Measurements from ENCODE around the gene MRM3. TPM values are rescaled to one million over a fixed set of nuclear protein-coding genes. Genes with fewer than 3 reads are reported as not detected.
"Not testable (repeated sequence)": the region's sequence is repeated elsewhere in the genome, so short reads cannot be mapped to it uniquely, and the experiment has no call there.

MRM3 gene, protein sequence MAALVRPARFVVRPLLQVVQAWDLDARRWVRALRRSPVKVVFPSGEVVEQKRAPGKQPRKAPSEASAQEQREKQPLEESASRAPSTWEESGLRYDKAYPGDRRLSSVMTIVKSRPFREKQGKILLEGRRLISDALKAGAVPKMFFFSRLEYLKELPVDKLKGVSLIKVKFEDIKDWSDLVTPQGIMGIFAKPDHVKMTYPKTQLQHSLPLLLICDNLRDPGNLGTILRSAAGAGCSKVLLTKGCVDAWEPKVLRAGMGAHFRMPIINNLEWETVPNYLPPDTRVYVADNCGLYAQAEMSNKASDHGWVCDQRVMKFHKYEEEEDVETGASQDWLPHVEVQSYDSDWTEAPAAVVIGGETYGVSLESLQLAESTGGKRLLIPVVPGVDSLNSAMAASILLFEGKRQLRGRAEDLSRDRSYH
- total RNA-seq, result 32.8 and 34.7 TPM in 2 replicates
- 15.5 TPM for polyA plus RNA-seq (2012)

DNA sequence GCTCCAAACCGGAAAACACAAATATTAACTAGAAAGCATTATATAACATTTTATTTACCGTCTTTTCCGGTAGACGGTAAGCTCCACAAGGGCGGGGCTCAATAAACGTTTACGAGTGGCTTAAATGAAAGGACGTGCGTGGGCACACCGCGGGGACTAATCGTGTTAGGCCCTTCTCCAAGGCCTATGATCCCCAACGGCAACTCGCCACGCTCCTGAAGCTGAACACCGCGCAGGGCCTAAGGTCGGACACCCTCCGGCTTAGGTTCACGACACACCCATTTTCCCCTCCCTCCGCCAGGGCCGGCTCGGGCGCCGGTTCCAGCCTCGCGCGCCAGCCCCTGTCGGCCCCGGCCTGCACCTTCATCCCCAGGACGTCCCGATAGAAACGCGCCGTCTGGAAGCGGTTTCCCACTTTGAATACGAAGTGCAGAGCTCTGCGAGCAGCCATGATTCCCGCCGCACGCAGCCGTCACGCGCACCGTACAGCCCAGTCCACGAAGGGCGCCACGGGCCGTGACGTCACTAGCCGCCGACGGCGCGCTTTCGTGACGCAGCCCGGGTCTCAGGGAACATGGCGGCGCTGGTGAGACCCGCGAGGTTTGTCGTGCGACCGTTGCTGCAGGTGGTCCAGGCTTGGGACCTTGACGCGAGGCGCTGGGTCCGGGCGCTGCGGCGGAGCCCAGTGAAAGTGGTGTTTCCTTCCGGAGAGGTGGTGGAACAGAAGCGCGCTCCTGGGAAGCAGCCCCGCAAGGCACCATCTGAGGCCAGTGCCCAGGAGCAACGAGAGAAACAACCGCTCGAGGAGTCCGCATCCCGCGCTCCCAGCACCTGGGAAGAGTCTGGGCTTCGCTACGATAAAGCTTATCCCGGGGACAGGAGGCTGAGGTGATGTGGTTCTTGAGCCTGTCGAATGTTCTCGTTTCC lies at the start of gene MRM3, which contains the start of gene GLOD4:
TSS of gene MRM3 (plus strand) at position 549 of the 927 bp plus-strand sequence. CDS start at position 575, 26 bp downstream.
TSS of gene GLOD4 (minus strand) at position 476 of the 927 bp plus-strand sequence. CDS start at position 451, 25 bp downstream.
- peak; percentile 93 for DNase-seq (ENCODE audit: low read depth)

DNA sequence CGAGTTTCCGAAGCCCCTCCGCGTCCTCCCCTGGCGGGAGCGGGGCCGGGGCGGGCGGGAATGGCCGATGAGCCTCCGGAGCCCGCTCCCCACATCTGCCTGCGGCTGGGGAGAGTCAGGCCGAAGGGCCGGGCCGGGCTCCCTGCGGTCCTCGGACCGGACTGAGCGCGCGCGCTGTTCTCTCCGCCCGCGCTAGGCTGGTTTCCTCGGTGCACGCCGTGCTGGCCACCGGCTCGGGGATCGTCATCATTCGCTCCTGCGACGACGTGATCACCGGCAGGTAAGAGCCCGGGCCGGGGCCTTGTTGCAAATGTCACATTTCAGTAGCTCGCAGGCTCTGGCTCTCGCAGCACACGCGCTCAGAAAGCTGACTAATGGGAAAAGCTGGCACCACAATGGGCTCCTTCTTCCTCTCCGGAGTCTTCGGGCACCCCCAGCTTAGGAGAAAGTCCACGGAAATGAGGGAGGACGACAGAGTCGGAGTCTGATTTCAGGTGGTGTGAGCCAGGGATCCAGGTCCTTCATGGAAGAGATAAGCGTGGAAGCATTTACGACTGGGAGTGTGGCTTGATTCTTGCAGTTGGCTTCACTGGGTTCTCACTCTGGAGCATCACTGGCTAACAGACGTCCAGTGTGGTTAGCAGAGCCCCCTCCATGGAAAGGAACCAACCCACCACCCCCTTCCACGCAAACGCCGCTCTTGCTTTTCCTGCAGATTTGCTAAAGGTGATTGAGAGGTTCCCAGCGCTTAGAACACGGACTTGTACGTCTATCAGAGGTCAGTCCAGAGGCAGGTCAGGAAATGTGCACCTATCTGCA lies 49.0 kb upstream of the MRM3 start:
- DNase-seq (ENCODE audit: low read depth), result peak; percentile 32

DNA sequence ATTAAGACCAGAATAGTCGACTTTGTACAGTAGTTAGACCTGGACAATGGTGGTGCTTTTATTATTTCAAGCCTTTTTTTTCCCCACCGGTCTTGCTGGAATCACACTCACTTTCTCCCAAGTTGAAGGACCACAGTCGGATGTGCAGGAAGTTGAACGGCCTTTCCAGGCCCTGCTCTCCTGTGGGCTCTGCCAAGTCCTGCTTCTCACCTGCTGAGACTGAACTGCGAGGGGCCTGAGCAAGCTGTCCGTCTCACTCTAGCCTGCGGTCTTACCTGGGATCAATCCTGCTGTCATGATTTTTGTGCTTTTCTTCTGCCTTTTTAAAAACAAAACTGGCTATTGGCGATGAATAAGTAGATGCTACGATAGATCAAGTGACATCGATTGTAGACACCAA lies 48.4 kb upstream of the MRM3 start:
- no peak for DNase-seq (ENCODE audit: low read depth)

DNA sequence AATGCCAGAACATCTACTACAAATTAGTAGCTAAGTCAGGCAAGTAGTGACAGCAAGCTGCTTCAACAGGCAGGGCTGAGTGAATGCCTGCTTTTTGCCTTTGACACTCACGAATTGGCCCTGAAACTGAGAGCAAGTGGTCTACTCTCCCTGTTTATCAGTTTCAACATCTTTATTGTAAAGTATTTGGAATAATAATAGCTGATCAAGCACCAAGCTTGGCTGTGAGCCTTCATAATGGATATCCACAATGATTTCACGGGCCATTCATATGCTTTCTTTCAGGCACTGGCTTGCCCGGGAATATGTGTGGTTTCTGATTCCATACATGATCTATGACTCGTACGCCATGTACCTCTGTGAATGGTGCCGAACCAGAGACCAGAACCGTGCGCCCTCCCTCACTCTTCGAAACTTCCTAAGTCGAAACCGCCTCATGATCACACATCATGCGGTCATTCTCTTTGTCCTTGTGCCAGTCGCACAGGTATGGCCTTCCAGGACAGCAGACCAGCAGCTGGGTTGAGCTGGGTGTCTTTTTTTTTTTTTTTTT lies 44.5 kb upstream of the MRM3 start:
- no peak for DNase-seq (ENCODE audit: low read depth)

DNA sequence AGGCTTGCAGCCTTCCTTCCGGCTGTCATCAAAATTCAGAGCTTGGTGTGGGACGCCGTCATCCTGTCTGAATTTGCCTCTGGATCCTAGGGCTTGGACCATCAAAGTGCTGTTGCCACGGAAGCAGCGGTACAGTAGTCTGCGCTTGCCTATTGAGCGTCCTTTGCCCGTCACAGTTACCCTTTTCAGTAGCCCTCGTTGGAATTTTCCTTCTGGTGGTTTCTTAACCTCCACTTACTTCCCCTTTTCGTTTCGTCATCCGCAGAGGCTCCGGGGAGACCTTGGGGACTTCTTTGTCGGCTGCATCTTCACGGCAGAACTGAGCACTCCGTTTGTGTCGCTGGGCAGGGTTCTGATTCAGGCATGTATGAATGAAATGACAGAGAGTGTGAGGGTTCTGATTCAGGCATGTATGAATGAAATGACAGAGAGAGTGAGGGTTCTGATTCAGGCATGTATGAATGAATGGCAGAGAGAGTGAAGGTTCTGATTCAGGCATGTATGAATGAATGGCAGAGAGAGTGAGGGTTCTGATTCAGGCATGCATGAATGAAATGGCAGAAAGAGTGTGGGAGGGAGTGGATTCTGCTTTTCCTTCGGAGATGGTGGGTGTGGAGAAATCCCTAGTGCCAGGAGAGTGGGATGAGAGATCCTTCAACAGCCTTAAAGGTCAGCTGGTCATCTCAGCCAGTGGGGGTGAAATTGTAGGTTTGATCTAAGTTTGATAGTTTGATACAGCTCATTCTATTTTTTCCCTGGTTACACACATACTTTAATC lies 41.7 kb upstream of the MRM3 start:
- no peak for DNase-seq (ENCODE audit: low read depth)

DNA sequence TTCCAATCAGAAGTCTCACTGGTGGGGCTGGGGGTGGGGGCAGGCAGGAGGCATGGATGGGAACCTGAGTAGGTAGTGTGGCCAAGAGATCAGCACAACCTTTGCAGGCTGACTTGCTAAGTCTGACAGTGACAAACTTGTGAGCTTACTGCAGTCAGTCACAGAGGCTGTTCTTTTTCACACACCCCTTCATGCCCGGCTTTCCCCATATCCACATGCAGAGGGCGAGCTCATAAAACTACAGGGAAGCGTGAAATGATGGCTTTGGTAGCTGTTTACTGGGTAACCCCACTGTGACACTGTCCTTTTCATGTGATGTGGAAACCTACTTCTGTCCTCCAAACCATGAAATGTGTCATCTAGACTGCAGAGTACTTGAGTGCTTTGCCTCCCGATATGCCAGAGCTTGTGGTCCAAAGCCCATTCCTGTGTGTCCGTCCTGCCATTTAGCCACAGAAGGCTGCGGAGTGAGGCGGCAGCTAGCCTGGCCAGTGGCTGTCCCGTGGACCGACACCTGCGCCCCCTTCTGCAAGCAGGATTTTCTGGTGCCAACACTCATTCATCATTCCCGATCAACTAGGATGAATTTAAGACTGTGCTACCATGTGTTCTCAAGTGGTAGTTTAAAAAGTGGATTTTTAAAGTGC lies 39.9 kb upstream of the MRM3 start:
- DNase-seq (ENCODE audit: low read depth), result no peak

DNA sequence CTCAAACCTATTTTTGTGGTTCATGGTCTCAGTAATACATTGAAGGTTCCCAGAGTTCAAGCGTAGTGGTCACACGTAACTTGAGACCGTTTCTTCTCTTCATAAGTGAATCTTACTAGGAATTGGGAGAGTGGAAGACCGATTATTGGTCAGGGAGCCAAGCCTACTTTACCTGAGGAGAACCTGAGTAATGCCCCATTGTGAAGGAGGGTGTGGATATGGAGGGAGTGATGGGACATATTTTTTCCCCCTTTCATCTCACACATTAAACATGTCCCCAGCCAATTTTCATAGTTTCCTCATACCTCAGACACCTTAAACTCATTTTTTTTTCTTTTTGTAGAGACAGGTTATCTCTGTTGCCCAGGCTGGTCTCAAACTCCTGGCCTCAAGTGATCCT lies 39.0 kb upstream of the MRM3 start:
- DNase-seq (ENCODE audit: low read depth), result no peak

DNA sequence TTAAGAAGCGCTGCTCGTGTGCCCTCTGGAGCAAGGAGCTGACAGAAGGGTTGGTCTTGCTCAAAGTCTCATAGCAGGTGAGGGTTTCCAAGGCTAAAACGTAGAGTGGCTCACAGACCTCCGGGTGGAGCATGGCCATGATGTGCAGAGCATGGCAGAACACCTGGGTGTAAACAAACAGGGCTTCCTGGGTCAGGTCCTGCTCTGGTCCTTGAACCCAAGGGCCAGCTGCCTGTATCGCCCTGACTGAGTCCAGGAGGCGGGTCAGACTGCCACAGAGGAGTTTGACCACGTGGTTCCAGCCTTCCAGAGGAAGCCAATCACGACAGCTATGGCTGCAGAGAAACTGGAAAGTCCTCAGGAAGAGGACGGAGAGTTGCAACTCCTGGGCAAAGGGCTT lies 37.2 kb upstream of the MRM3 start:
- DNase-seq (ENCODE audit: low read depth), result no peak

DNA sequence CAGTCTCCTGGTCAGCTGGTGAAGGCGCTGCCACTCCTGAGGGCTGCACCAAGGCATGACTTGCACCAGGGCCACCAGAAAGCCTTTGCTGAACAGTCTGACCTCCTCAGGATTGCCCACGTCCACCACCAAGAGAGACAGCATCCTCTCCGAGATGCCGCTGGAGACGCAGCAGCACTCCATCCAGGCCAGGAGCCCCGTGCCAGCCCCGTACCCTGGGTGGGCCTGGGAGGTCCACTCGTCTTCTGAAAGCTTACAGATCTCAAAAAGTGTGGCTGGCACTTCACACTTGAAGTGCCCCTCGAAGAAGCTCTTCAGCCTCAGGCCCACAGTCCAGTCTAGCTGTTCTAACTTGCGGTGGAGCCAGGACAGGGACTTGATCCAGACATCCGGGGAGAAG lies 36.7 kb upstream of the MRM3 start:
- no peak for DNase-seq (ENCODE audit: low read depth)

DNA sequence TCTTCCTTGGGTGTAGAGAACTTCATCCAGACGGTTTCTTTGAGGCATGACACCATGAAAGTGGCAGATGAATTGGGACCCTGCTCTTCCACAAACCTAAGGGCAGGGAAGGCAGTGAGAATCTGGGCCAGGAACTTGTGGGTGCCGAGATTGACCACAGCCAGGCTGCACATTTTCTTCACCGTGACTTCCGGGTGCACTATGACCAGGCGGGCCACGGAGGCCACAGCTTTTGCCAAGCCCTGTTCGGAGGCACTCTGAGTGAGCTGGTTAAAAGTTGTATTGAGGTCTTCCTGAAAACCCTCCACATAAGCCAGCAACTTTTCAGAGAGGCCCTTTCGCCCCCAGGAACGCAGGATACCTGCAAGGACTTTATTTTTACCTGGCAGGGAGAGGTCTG lies 36.0 kb upstream of the MRM3 start:
- DNase-seq (ENCODE audit: low read depth), result no peak

DNA sequence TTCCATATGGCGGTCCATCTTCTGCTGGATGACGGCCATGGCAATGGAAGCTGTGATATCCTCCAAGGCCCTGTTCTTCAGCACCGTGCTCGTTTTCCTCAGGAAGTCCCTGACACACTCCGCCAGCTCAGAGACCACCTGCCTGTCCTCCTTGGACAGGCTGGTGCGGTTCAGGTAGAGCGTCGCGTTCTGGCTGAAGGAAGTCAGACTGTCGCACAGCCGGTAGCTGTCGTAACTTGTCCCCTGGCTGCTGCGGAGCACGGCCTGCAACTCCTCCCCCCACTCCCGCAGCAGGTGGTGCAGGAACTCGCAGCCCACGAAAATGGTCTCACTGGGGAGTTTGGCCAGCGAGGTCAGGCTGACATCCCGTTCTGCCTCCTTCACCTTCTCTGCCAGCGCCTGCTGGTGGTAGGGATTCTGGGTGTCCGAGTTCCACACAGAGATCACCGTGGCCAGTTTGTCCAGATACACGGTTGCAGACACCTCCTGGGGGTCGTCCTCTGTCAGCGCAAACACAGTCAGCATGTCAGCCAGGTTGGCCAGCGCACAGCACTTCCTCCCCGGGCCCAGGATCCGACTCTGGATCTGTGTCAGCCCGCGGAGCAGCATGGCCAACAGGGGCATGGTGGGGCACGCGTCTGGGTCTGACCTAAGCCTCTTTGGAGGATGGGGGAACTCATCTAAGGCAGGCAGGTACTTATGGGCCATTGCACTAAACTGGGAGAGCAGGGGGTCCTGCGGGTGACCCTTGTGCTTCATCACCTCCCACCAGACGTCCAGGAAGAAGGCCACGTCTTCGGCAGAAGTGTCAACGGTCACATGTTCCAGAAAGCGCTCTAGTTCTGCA lies 35.1 kb upstream of the MRM3 start:
- no peak for DNase-seq (ENCODE audit: low read depth)

DNA sequence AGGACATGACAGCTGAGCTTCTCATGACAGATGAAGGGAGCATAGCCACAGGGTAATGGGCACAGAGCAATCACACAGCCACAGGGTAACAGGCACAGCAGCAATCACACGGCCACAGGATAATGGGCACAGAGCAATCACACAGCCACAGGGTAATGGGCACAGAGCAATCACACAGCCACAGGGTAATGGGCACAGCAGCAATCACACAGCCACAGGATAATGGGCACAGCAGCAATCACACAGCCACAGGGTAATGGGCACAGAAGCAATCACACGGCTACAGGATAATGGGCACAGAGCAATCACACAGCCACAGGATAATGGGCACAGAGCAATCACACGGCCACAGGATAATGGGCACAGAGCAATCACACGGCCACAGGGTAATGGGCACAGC lies 33.5 kb upstream of the MRM3 start:
- DNase-seq (ENCODE audit: low read depth), result not testable (repeated sequence)

DNA sequence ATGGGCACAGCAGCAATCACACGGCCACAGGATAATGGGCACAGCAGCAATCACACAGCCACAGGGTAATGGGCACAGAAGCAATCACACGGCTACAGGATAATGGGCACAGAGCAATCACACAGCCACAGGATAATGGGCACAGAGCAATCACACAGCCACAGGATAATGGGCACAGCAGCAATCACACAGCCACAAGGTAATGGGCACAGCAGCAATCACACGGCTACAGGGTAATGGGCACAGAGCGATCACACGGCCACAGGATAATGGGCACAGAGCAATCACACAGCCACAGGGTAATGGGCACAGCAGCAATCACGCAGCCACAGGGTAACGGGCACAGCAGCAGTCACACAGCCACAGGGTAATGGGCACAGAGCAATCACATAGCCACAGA lies 32.8 kb upstream of the MRM3 start:
- DNase-seq (ENCODE audit: low read depth), result not testable (repeated sequence)

DNA sequence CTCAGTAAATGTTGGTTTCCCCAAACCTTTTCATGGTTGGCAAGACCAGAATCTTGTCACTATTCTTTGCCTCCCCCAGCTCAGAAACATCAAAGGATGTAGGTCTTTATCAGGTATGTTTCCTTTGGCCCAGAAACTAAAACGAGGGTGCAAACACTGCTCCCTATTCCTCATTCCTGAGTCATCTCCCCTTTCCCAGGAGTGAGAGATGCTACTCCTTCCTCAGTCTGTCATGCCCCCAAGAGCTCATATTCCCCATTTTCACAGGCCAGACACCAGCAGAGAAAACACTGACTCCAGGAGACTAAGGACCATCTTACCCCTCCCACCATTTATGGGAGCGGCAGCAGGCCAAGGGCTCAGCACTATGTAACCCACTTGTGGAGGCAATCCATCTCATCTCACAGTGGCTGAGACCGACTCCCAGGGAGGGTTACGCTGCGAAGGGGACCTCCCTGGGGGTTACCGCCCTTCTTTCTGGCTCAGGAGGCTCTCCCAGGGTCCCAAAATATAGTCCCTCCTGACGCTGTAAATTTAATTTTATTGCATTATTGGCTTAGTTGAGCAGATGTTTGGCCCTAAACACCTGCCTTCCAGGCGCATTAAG lies 31.6 kb upstream of the MRM3 start:
- DNase-seq (ENCODE audit: low read depth), result no peak

DNA sequence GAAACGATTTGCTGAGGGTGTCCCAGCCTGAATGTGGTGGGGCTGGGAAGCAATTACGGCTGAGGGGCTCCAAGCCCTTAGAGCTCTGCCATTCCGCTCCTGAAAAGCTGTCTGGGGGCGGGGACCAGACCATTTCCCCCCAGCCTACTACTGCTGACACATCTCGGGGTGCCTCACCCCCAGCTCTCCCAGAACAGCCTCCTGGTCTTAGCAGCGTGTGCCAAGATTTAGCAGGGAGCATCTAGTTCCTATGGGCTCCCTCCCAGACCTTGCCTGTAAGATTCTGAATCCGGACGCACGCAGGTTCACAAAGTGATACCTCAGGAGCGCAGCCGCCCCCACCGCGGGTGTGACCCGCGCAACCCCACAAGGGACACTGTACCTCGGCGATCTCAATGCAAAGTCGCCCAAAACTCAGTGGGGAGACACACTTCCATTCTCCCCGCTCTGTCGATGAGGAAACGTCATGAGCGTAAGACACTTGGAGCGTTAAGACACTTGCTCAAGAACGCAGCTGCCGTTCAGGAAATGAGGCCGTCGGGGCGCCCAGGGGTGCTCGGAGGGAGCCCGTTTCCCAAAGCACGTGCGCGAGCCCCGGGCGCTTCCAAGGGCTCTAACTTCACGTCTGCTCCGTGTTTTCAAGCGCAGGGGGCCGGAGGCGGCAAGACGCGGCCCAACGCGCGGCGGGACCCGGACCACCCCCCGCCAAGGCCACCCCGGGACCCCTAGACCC lies 30.7 kb upstream of the MRM3 start:
- DNase-seq (ENCODE audit: low read depth), result peak; percentile 47

DNA sequence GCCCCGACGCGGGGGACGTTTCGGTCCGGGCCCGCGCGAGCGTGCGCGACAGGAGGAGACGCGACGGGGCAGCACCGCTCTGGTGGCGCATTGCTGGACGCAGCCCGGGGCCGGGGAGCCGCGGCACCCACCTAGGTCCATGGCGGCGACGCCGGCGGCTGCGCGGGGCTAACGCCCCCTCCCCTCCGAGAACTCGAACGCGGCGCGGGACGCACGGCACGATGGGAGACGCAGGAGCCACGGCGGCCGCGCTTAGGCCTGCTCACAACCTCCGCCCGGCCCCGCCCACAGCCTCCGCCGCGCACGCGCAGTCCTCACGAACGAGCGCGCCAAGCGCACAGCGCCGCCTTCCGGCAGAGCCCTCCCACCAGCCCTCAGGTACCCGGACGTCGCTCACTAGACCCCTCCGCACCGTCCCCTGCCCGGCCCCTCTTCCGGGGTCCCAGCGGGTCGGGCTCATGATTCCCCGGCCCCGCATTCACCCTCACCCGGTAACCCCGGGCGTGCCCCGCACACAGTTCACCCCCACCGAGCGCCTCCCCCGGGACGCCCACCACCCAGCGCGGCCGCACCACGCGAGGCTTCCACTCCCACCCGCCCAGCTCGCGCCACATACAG lies 30.0 kb upstream of the MRM3 start, which contains the start of gene GEMIN4:
TSS of gene GEMIN4 (minus strand) at position 263 of the 618 bp plus-strand sequence. CDS start at position 141, 122 bp downstream.
- DNase-seq (ENCODE audit: low read depth), result peak; percentile 90
